HEK293 (cell line): ENCODE measurements around the gene RPGRIP1L.

Experiments used
- CTCF ChIA-PET: fragments of 350-600 bp; formaldehyde crosslinking; extraction: SDS; loops from one replicate; lab custom pipeline; 2021; ENCODE audit warnings: antibody characterized with exemption; lab: Yijun Ruan, JAX
- POLR2A ChIA-PET: fragments of 300-600 bp; formaldehyde crosslinking; extraction: SDS; loops from one replicate; lab custom pipeline; 2020; ENCODE audit warnings: antibody characterized with exemption, inconsistent platforms; lab: Yijun Ruan, JAX
- H3K27ac ChIP-seq: fragments of 200-500 bp; sonication (Bioruptor generic); 2 replicates; pipeline ENCODE4 v1.5.1; 2014; ENCODE audit warnings: low read depth, low read length, control low read depth, inconsistent platforms; ENCODE audit errors: extremely low read depth
- H3K36me3 ChIP-seq, 2 experiments: fragments of 200-500 bp in 1 of 2; sonication (Bioruptor generic) in 1 of 2; 1 replicate in 1 of 2; 2 replicates in 1 of 2; pipeline ENCODE4 v1.5.1; 2014 to 2017; ENCODE audit warnings: inconsistent platforms in 2 of 2, low read length in 2 of 2; ENCODE audit not compliant: control insufficient read depth in 2 of 2, insufficient read depth in 1 of 2
- H3K4me1 ChIP-seq: fragments of 200-500 bp; sonication (Bioruptor generic); 2 replicates; pipeline ENCODE4 v1.5.1; 2014; ENCODE audit warnings: mild to moderate bottlenecking, low read length, inconsistent platforms; ENCODE audit not compliant: control insufficient read depth, insufficient read depth
- H3K4me3 ChIP-seq: 2 replicates; pipeline ENCODE4 v1.5.1; 2011; ENCODE audit warnings: low read depth, mild to moderate bottlenecking, control low read depth, low read length, moderate library complexity
- H3K9me3 ChIP-seq: fragments of 200-500 bp; sonication (Bioruptor generic); 2 replicates; pipeline ENCODE4 v1.5.1; 2014; ENCODE audit warnings: low read depth, low read length, inconsistent platforms; ENCODE audit not compliant: control insufficient read depth, insufficient read depth
- HOXD13 ChIP-seq: sonication (generic); formaldehyde crosslinking; IDR thresholded peaks from 2 replicates; pipeline ENCODE4 v1.8.0; 2022; ENCODE audit warnings: missing genetic modification reagents, borderline replicate concordance
- REST ChIP-seq: fragments of 450-650 bp; formaldehyde crosslinking; IDR thresholded peaks from 2 replicates; pipeline ENCODE4 v1.5.1; 2016; ENCODE audit warnings: missing biosample characterization, missing genetic modification characterization
- SETDB1 ChIP-seq: IDR thresholded peaks from one replicate; pipeline ENCODE4 v1.6.1; 2017; ENCODE audit warnings: mild to moderate bottlenecking, low read length, moderate library complexity, mixed read lengths; ENCODE audit not compliant: insufficient read length
- ZBTB1 ChIP-seq: fragments of 450-650 bp; formaldehyde crosslinking; IDR thresholded peaks from 2 replicates; pipeline ENCODE4 v1.5.1; 2016; ENCODE audit warnings: missing biosample characterization, missing genetic modification characterization
- ZBTB8A ChIP-seq: fragments of 450-650 bp; formaldehyde crosslinking; IDR thresholded peaks from 2 replicates; pipeline ENCODE4 v1.5.1; 2016; ENCODE audit warnings: missing biosample characterization, missing genetic modification characterization
- ZFHX2 ChIP-seq: fragments of 450-650 bp; formaldehyde crosslinking; conservative IDR thresholded peaks from 2 replicates; pipeline ENCODE4 v1.5.1; 2016; ENCODE audit warnings: missing biosample characterization, missing genetic modification characterization
- ZNF114 ChIP-seq: fragments of 450-650 bp; formaldehyde crosslinking; IDR thresholded peaks from 2 replicates; pipeline ENCODE4 v1.5.0; 2017; ENCODE audit warnings: missing biosample characterization, missing genetic modification characterization
- ZNF146 ChIP-seq: fragments of 450-650 bp; formaldehyde crosslinking; IDR thresholded peaks from 2 replicates; pipeline ENCODE4 v1.5.1; 2016; ENCODE audit warnings: missing biosample characterization, missing genetic modification characterization
- ZNF174 ChIP-seq: fragments of 450-650 bp; formaldehyde crosslinking; IDR thresholded peaks from 2 replicates; pipeline ENCODE4 v1.5.0; 2017; ENCODE audit warnings: missing biosample characterization, mild to moderate bottlenecking, missing genetic modification characterization
- ZNF175 ChIP-seq: fragments of 450-650 bp; formaldehyde crosslinking; IDR thresholded peaks from 2 replicates; pipeline ENCODE4 v1.5.1; 2016; ENCODE audit warnings: missing biosample characterization, missing genetic modification characterization
- ZNF19 ChIP-seq: fragments of 450-650 bp; formaldehyde crosslinking; IDR thresholded peaks from 2 replicates; pipeline ENCODE4; 2016; ENCODE audit warnings: missing biosample characterization, missing genetic modification characterization, low read depth
- ZNF211 ChIP-seq: fragments of 450-650 bp; formaldehyde crosslinking; IDR thresholded peaks from 2 replicates; pipeline ENCODE4 v1.5.1; 2016; ENCODE audit warnings: low read depth, missing biosample characterization, missing genetic modification characterization
- ZNF280D ChIP-seq: fragments of 450-650 bp; formaldehyde crosslinking; IDR thresholded peaks from 2 replicates; pipeline ENCODE4 v1.5.1; 2016; ENCODE audit warnings: missing biosample characterization, missing genetic modification characterization
- ZNF350 ChIP-seq: fragments of 450-650 bp; formaldehyde crosslinking; IDR thresholded peaks from 2 replicates; pipeline ENCODE4 v1.5.0; 2017; ENCODE audit warnings: missing biosample characterization, mild to moderate bottlenecking, missing genetic modification characterization
- ZNF473 ChIP-seq: fragments of 450-650 bp; formaldehyde crosslinking; IDR thresholded peaks from 2 replicates; pipeline ENCODE4 v1.5.1; 2017; ENCODE audit warnings: missing biosample characterization, missing genetic modification characterization
- ZNF48 ChIP-seq: fragments of 450-650 bp; formaldehyde crosslinking; IDR thresholded peaks from 2 replicates; pipeline ENCODE4 v1.5.1; 2016; ENCODE audit warnings: missing biosample characterization, missing genetic modification characterization
- ZNF514 ChIP-seq: fragments of 450-650 bp; formaldehyde crosslinking; IDR thresholded peaks from 2 replicates; pipeline ENCODE4 v1.5.1; 2016; ENCODE audit warnings: missing biosample characterization, missing genetic modification characterization
- ZNF555 ChIP-seq: fragments of 450-650 bp; formaldehyde crosslinking; conservative IDR thresholded peaks from 2 replicates; pipeline ENCODE4 v1.5.1; 2017; ENCODE audit warnings: missing biosample characterization, mild to moderate bottlenecking, missing genetic modification characterization, inconsistent platforms
- ZNF621 ChIP-seq: fragments of 450-650 bp; formaldehyde crosslinking; IDR thresholded peaks from 2 replicates; pipeline ENCODE4 v1.5.1; 2017; ENCODE audit warnings: missing biosample characterization, missing genetic modification characterization
- ZNF624 ChIP-seq: fragments of 450-650 bp; formaldehyde crosslinking; IDR thresholded peaks from 2 replicates; pipeline ENCODE4 v1.5.1; 2017; ENCODE audit warnings: missing biosample characterization, missing genetic modification characterization
- ZSCAN18 ChIP-seq: fragments of 450-650 bp; formaldehyde crosslinking; IDR thresholded peaks from 2 replicates; pipeline ENCODE4 v1.5.1; 2016; ENCODE audit warnings: missing biosample characterization, missing genetic modification characterization
- ZSCAN5A ChIP-seq: fragments of 450-650 bp; formaldehyde crosslinking; IDR thresholded peaks from 2 replicates; pipeline ENCODE4 v1.5.1; 2016; ENCODE audit warnings: missing biosample characterization, missing genetic modification characterization
- TF ChIP-seq, protein P1 (sequence below): sonication (generic); formaldehyde crosslinking; IDR thresholded peaks from 2 replicates; pipeline ENCODE4 v1.8.1; 2022; ENCODE audit warnings: mild to moderate bottlenecking, moderate library complexity, missing genetic modification reagents

RPGRIP1L gene

DNA sequence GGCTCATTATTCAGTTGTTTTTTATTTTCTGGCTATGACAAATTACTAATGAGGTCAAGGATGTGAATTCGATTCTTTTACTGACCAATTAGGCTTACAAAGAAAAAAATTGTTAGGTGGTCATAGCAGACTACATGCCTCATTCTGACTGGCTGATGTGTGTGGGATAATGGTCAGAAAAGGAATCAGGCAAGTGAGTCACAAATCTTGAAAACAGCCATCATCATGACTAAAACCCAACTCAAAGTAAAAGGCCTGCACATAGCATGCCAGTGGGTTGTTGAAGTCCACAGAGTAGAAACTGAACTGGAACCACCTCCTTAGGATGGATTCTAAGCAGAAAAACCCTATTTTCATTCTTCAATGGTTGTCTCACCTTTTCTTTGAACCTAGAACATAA lies 8.6 kb downstream of the RPGRIP1L start (continued):
- TF ChIP-seq ZSCAN5A: no peak
- no peak for TF ChIP-seq ZNF473 (tag by site-specific recombination)
- TF ChIP-seq ZNF624: no peak
- TF ChIP-seq ZNF114 (tag by site-specific recombination): no peak
- no peak for TF ChIP-seq ZFHX2 (tag by site-specific recombination)
- TF ChIP-seq, all 188 proteins: peak for 0

DNA sequence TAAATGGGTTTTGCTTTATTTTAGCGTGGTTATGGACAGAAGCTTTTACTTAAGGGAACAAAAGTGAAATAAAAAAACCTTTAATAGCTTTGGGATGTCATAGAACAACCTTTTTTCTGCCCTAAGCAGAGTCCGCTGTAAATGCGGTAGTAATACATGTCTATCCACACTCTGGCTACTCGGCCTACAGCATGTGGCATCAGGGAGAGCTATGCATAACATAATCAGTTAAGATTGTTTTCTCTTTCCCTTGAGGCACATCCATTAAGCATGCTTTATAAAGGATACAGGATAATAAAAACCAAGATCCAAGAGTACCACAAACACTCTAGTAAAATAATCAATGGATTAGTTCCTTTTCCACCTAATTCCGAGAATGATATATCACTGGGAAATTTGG lies 10.3 kb downstream of the RPGRIP1L start:
- CTCF ChIA-PET: interaction anchor here (0.6 kb wide), 1 partner anchor 1250 kb away, joined by 3 read pairs; no protein-coding TSS in a partner anchor

GRCh38 chr16:53692146-53692545 lies 11.5 kb downstream of the RPGRIP1L start:
- Histone ChIP-seq H3K36me3 (peaks cover 0 to 31% of the 10 kb centered on the region in 2 experiments; a peak in 2 of 3 replicates), H3K4me1 (no peaks in the 10 kb centered on the region), H3K9me3 (no peaks in the 10 kb centered on the region), H3K27ac (no peak overlapping the region), H3K4me3 (no peak overlapping the region)
- CTCF ChIA-PET: interaction anchor here (0.6 kb wide), 1 partner anchor 158 kb away, joined by 5 read pairs; no protein-coding TSS in a partner anchor
- POLR2A ChIA-PET: no interaction called here
- no peak for TF ChIP-seq ZNF350
- TF ChIP-seq ZNF48 (tag by site-specific recombination): no peak
- no peak for TF ChIP-seq ZNF211 (tag by site-specific recombination)
- no peak for TF ChIP-seq ZSCAN18 (tag by site-specific recombination)
- no peak for TF ChIP-seq ZNF280D (tag by site-specific recombination)
- no peak for TF ChIP-seq HOXD13 (CRISPR knock-in tag)
- no peak for TF ChIP-seq ZBTB1 (tag by site-specific recombination)
- TF ChIP-seq ZNF174 (tag by site-specific recombination): no peak
- TF ChIP-seq ZNF146: no peak
- TF ChIP-seq ZBTB8A: no peak

More for the DNA sequence above, 10.3 kb downstream of the RPGRIP1L start:
- TF ChIP-seq REST (tag by site-specific recombination) (no peak), ZNF514 (tag by site-specific recombination) (no peak), ZNF621 (tag by site-specific recombination) (no peak), ZNF175 (no peak), ZNF19 (no peak), SETDB1 (no peak), ZNF555 (tag by site-specific recombination) (no peak)
- TF ChIP-seq, protein P1, sequence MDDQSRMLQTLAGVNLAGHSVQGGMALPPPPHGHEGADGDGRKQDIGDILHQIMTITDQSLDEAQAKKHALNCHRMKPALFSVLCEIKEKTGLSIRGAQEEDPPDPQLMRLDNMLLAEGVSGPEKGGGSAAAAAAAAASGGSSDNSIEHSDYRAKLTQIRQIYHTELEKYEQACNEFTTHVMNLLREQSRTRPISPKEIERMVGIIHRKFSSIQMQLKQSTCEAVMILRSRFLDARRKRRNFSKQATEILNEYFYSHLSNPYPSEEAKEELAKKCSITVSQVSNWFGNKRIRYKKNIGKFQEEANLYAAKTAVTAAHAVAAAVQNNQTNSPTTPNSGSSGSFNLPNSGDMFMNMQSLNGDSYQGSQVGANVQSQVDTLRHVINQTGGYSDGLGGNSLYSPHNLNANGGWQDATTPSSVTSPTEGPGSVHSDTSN: no peak
- Histone ChIP-seq H3K9me3 (no peaks in the 10 kb centered on the region), H3K27ac (no peak overlapping the region), H3K4me1 (no peaks in the 10 kb centered on the region), H3K4me3 (no peak overlapping the region), H3K36me3 (peaks cover 0 to 28% of the 10 kb centered on the region in 2 experiments; a peak in 2 of 3 replicates)
- POLR2A ChIA-PET: no interaction called here
